ENCODE measurements around the gene GOT2. TPM values are rescaled to one million over a fixed set of nuclear protein-coding genes. Genes with fewer than 3 reads are reported as not detected.

GOT2 gene
- total and polyA plus RNA-seq, 2 donors (not counting 1 experiment from before 2014, with no cell fraction given): 15.8 to 33.6 TPM

DNA sequence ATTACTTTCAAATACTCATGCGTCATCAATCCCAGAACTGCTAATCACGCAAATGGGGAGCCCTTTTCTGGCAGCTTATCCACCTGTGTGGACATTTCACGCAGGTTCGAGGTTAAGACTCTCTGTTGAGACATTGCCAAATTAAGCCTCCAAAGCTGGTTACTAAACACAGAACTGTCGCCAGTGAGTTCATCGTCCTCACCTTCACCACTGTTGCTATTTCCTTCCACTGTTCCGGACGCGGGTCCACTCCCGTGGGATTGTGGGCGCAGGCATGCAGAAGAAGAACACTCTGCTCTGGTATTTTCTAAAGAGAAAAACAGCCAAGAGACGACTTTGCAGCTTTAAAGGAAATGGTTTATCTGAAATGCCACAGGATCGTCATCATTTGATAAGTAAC, 16.1 kb downstream of the GOT2 start:
- Histone ChIP-seq H3K36me3 (replicated peaks in 1 of 2; ENCODE audit: control extremely low read depth in 1 of 2, control insufficient read depth in 1 of 2, extremely low read depth in 1 of 2, insufficient read depth in 2 of 2, low read length in 1 of 2) (peaks cover 7 to 55% of the 10 kb centered on the region in 2 experiments), H3K9me3 (ENCODE audit: control extremely low read depth in 1 of 3, control insufficient read depth in 2 of 3, insufficient read depth in 1 of 3, low read length in 2 of 3) (no peaks in the 10 kb centered on the region), H3K27me3 (replicated peaks in 1 of 4; ENCODE audit: control extremely low read depth in 1 of 4, control insufficient read depth in 3 of 4, insufficient read depth in 4 of 4, low read length in 3 of 4) (no peaks in the 10 kb centered on the region), H3K79me2 (ENCODE audit: control insufficient read depth, insufficient read depth, low read length) (no peaks in the 10 kb centered on the region), H3K9ac (ENCODE audit: low read length) (no peak overlapping the region), H4K20me1 (ENCODE audit: control insufficient read depth, insufficient read depth, low read length, poor library complexity, severe bottlenecking) (no peaks in the 10 kb centered on the region), H2AFZ (ENCODE audit: insufficient read depth, low read depth, low read length, poor library complexity, severe bottlenecking) (no peak overlapping the region), H3K4me3 (ENCODE audit: control extremely low read depth in 1 of 5, extremely low read depth in 1 of 5, insufficient read depth in 1 of 5, low read depth in 2 of 5, low read length in 4 of 5) (no peak overlapping the region), H3K4me2 (replicated peaks; ENCODE audit: low read depth, low read length, poor library complexity, severe bottlenecking) (no peak overlapping the region), H3K4me1 (ENCODE audit: control insufficient read depth in 2 of 2, insufficient read depth in 2 of 2, low read length in 2 of 2) (no peaks in the 10 kb centered on the region), H3K27ac (ENCODE audit: low read length in 2 of 2) (no peak overlapping the region)
- Mint-ChIP-seq H3K27me3 (no peaks in the 10 kb centered on the region), H3K4me3 (no peak overlapping the region), H3K4me1 (no peaks in the 10 kb centered on the region), H3K27ac (no peak overlapping the region), H3K9me3 (ENCODE audit: insufficient read depth) (no peaks in the 10 kb centered on the region)
- no peak for ATAC-seq (ENCODE audit: low read depth)
- DNase-seq: no peak
- WGBS (ENCODE audit: insufficient coverage): 83% methylated on average over 9 of the region's 13 CpGs
- ChIA-PET POLR2A (no interaction called here), CTCF (no interaction called here)
- TF ChIP-seq EZH2 (IDR thresholded peaks at IDR 0.05; ENCODE audit: borderline replicate concordance, insufficient read depth, low read depth, low read length, poor library complexity, severe bottlenecking): no peak
- TF ChIP-seq CTCF (IDR thresholded peaks at IDR 0.05): no peak
- intact Hi-C loops (cut with micrococcal nuclease): no loop called here

DNA sequence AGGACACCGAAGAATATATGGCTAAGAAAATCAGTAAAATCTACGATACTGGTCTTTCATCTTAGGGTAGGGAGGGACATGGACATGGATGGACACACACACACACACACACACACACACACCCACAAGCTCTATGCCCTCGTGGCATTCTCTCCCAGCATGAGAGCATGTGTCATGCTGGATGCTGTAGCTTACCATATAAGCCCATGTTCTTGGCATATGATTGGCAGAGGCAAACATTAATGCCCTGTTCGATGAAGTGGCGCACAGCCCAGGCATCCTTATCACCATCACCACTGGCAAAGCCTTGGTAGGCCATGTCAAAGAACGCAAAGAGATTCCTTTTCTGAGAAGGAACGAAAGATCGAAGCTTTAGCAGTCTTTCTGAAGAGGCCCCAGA, 17.6 kb downstream of the GOT2 start:
- no peak for ATAC-seq (ENCODE audit: low read depth)
- no peak overlapping the region for H3K27ac ChIP-seq (ENCODE audit: low read length in 2 of 2)
- no peak overlapping the region for H3K4me3 Mint-ChIP-seq
- no peak for DNase-seq
- H3K4me1 Mint-ChIP-seq: no peaks in the 10 kb centered on the region
- no peak overlapping the region for H3K27ac Mint-ChIP-seq
- ChIA-PET CTCF (interaction anchor here (0.6 kb wide), 1 partner anchor 197 kb away, joined by 3 read pairs; no protein-coding TSS in a partner anchor), POLR2A (no interaction called here)
- no peaks in the 10 kb centered on the region for H3K27me3 Mint-ChIP-seq
- H3K27me3 ChIP-seq (replicated peaks in 1 of 4; ENCODE audit: control extremely low read depth in 1 of 4, control insufficient read depth in 3 of 4, insufficient read depth in 4 of 4, low read length in 3 of 4): no peaks in the 10 kb centered on the region
- H3K4me1 ChIP-seq (ENCODE audit: control insufficient read depth in 2 of 2, insufficient read depth in 2 of 2, low read length in 2 of 2): no peaks in the 10 kb centered on the region
- no peaks in the 10 kb centered on the region for H3K9me3 Mint-ChIP-seq (ENCODE audit: insufficient read depth)
- no peak overlapping the region for H2AFZ ChIP-seq (ENCODE audit: insufficient read depth, low read depth, low read length, poor library complexity, severe bottlenecking)
- no peak overlapping the region for H3K9ac ChIP-seq (ENCODE audit: low read length)
- no peak overlapping the region for H3K4me2 ChIP-seq (replicated peaks; ENCODE audit: low read depth, low read length, poor library complexity, severe bottlenecking)
- intact Hi-C loops (cut with micrococcal nuclease): no loop called here
- WGBS (ENCODE audit: insufficient coverage): 95% methylated on average over 3 of the region's 8 CpGs
- no peaks in the 10 kb centered on the region for H3K79me2 ChIP-seq (ENCODE audit: control insufficient read depth, insufficient read depth, low read length)
- TF ChIP-seq EZH2 (IDR thresholded peaks at IDR 0.05; ENCODE audit: borderline replicate concordance, insufficient read depth, low read depth, low read length, poor library complexity, severe bottlenecking): no peak
- TF ChIP-seq CTCF (IDR thresholded peaks at IDR 0.05): no peak
- no peaks in the 10 kb centered on the region for H3K9me3 ChIP-seq (ENCODE audit: control extremely low read depth in 1 of 3, control insufficient read depth in 2 of 3, insufficient read depth in 1 of 3, low read length in 2 of 3)
- H4K20me1 ChIP-seq (ENCODE audit: control insufficient read depth, insufficient read depth, low read length, poor library complexity, severe bottlenecking): no peaks in the 10 kb centered on the region
- peaks cover 9 to 57% of the 10 kb centered on the region in 2 experiments for H3K36me3 ChIP-seq (replicated peaks in 1 of 2; ENCODE audit: control extremely low read depth in 1 of 2, control insufficient read depth in 1 of 2, extremely low read depth in 1 of 2, insufficient read depth in 2 of 2, low read length in 1 of 2)
- no peak overlapping the region for H3K4me3 ChIP-seq (ENCODE audit: control extremely low read depth in 1 of 5, extremely low read depth in 1 of 5, insufficient read depth in 1 of 5, low read depth in 2 of 5, low read length in 4 of 5)
